WI38 (cell line): Measurements from ENCODE around the gene ABCB9.

Source experiments
- H3K4me3 ChIP-seq: 2 replicates; pipeline ENCODE4 v1.5.1; 2011; ENCODE audit warnings: low read depth, mild to moderate bottlenecking, control low read depth, low read length
- CTCF ChIP-seq: IDR thresholded peaks from 2 replicates; pipeline ENCODE4 v1.5.1; 2012; ENCODE audit warnings: low read depth, mild to moderate bottlenecking, control low read depth, low read length

The ABCB9 gene

GRCh38 chr12:122980183-122981035 is 14.1 kb upstream of the ABCB9 start, which contains the start of gene ARL6IP4:
ARL6IP4 (plus strand) TSS chr12:122980681; CDS start chr12:122981140, 459 bp downstream.
- H3K4me3 ChIP-seq: peak within 1 kb of the TSS; percentile 84
- TF ChIP-seq CTCF: no peak

DNA sequence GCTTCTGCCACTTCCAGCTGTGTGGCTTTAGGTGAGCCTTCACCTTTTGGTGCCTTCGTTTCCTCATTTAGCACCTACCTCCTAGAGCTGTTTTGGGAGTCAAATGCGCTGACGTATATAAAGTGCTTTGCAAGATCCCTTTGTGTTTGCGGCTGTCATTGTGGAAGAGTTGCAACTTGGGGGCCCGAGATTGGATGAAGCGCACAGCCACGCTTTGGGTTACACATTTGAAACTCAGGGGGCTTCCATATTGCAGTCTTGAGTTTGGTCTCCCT is 13.6 kb upstream of the ABCB9 start:
- peak overlapping the region; percentile 84 for H3K4me3 ChIP-seq
- no peak for TF ChIP-seq CTCF

GRCh38 chr12:122979001-122979907 is 13.0 kb upstream of the ABCB9 start:
- peak overlapping the region; percentile 84 for H3K4me3 ChIP-seq
- no peak for TF ChIP-seq CTCF

DNA sequence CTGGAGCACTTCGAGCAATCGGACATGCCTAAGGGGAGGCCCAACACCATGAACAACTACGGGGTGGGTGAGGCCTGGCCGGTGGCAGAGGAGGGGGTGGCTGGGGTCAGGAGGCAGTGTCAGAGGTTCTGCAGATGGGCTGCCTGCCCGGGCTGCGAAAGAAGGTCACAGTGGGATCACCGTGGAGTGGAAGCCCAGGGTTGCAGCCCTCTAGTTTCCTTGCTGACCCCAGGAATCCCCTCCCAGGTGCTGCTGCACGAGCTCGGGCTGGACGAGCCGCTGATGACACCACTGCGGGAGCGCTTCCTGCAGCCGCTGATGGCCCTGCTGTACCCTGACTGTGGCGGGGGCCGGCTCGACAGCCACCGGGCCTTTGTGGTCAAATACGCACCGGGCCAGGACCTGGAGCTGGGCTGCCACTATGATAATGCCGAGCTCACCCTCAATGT is 12.3 kb upstream of the ABCB9 start:
- H3K4me3 ChIP-seq: no peak overlapping the region
- no peak for TF ChIP-seq CTCF

DNA sequence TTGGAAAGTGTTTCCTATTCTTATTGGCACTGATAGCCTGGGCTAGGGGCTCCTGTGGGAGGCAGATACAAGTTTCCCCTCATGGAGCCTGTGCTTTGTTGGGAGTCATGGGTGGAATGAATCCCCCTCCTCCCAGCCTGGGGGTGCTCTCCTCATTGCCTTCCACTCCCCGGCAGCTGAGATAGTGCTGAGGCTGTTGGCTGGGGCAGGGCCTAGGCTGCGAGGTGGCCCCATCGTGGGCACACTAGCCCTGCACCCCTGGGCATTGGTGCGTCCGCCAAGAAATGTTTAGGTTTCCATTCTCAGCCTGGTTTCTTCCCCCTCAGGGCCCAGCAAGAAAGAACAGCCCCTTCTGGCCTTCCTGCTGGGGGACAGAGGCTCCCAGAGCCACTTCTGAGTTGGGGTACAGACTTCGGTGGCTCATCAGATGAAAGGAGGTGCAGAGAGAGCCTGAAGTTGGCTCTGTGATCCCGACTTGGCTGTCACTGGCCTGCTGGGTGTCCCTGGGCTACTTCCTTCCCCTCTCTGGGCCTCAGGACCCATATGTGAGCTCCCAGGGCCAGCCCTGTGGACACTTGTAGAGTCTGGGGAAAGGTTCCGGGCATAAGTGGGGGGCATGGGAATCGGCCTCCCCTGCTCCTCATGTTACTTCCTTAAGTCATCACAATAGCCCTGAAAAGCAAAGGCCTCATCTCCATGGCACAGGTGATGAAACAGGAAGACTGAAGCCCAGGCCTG is 11.6 kb upstream of the ABCB9 start:
- H3K4me3 ChIP-seq: no peak overlapping the region
- TF ChIP-seq CTCF: no peak

GRCh38 chr12:122977153-122977552 is 10.9 kb upstream of the ABCB9 start:
- H3K4me3 ChIP-seq: no peak overlapping the region
- no peak for TF ChIP-seq CTCF
